NCI-H526 treated with DMSO at 0.1 percent for 48 hours (cell line): ENCODE results near the gene KIAA0232.
"Not testable (repeated sequence)": the region's sequence is repeated elsewhere in the genome, so short reads cannot be mapped to it uniquely, and the experiment has no call there.

ENCODE experiments used
- DNase-seq: peaks from one replicate; lab custom pipeline; 2025; lab: John Stamatoyannopoulos, UW

Gene KIAA0232

GRCh38 chr4:6905516-6906445 is 123.3 kb downstream of the KIAA0232 start:
- DNase-seq = no peak

- DNase-seq = not testable (repeated sequence)
Observed at GRCh38 chr4:6906486-6906885, 124.0 kb downstream of the KIAA0232 start.

DNA sequence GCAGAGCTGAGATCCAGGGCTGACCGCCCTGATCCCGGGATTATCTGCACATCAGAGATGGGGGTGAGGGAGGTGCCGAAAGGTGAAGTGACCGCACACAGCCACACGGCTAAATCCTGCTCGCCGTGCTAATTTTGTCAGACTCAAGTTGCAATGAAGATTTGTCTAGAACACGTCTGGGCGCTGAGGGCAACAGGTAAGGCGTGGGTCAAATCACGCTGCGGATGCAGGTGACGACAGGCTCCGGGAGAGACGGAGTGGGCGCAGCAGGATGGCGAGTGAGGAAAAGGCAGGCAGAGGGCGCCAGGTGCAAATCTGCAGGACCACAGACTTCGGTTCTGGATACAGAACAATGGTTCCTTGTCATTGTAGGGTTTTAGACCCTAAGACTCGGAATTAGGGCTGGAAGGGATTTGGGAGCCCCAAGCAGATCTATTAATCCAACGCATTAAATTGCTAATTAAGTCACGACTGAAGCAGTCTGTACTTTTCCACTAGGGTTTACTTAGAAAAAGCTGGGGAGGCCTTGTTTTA is 125.2 kb downstream of the KIAA0232 start:
- peak; percentile 59 for DNase-seq

GRCh38 chr4:6908432-6909112 is 126.0 kb downstream of the KIAA0232 start:
- DNase-seq = no peak

- peak; percentile 67 for DNase-seq
Observed at GRCh38 chr4:6909113-6909969, 126.8 kb downstream of the KIAA0232 start, which contains the start of gene TBC1D14. TSS of gene TBC1D14 (plus strand) at chr4:6909826. CDS start at chr4:6923390, 13,564 bp downstream.

DNA sequence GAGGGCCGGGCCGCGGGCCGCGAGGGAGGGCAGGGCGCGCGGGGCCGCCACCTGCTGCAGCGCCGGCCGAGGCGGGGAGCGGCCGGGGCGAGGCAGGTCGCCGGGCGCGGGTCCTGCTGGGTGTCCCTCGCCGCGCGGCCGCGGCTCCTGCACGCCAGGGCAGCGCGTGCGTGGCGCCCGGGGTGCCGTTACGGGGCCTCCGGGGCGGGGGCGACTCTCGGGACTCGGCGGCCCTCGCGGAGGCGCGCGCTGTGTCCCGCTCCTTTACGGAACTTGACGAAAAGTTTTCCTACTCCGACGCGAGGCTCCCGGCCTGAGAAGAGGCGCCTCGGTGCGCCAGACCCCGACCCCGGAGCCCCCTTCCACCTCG is 127.4 kb downstream of the KIAA0232 start:
- DNase-seq = no peak

- peak; percentile 22 for DNase-seq
Observed at GRCh38 chr4:6910340-6910959, 127.9 kb downstream of the KIAA0232 start.

DNA sequence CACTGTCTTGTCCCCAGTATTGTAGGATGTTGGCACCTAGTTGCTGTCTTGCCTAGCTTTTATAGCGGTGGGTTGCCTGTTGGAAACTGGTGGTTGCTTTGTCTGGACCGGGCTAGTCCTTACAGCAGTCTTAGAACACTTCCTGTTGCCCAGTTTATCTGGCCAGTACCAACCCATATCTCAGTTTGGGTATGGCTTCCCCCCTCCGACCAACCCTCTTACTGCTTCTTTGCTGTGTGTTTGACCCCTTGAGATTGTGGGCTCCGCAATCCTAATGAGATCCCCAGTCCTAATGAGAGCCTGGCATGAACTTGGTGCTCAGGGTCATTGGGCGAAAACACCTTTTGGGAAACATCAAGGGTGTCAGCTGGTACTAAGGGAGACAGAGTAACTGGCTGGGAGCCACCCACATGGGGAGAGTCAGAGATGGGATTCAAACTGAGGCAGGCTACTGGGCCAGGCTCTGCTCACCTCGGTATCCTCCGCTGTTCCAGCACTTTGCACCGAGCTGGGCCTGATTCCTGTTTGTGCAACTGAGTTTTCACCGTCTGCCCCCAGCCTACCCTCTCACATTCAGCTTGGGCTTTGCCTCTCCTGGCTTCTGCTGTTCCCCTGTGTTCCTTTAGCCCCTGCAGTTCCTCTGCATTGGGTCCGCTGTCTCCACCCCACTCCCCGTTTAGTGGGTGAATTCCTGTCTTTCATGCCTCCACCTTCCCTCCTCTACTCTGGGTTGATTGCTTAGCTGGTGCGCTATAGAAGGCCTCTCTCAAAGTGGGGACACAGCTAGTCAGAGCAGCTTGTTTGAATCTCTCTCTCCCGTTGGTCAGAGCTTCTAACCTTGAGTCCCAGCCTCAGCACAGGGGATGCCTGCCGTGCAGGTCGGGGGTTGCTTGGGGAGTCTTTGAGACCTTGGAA is 128.7 kb downstream of the KIAA0232 start:
- no peak for DNase-seq

DNA sequence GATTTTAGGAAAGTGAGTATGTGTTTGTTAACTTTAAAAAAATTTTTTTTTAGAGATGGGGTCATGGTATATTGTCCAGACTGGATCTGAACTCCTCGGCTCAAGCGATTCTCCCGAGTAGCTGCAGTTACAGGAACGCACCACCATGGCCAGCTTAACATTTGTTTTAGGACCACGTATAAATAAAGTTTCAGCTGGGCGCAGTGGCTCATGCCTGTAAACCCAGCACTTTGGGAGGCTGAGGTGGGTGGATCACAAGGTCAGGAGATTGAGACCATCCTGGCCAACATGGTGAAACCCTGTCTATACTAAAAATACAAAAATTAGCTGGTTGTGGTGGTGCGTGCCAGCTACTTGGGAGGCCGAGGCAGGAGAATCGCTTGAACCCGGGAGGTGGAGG is 129.4 kb downstream of the KIAA0232 start:
- not testable (repeated sequence) for DNase-seq

- no peak for DNase-seq
Observed at GRCh38 chr4:6912441-6912840, 129.9 kb downstream of the KIAA0232 start.

GRCh38 chr4:6913350-6913905 is 130.9 kb downstream of the KIAA0232 start:
- DNase-seq = no peak

- no peak for DNase-seq
Observed at GRCh38 chr4:6914448-6914847, 131.9 kb downstream of the KIAA0232 start.

GRCh38 chr4:6915041-6916005 is 132.8 kb downstream of the KIAA0232 start:
- no peak for DNase-seq

DNA sequence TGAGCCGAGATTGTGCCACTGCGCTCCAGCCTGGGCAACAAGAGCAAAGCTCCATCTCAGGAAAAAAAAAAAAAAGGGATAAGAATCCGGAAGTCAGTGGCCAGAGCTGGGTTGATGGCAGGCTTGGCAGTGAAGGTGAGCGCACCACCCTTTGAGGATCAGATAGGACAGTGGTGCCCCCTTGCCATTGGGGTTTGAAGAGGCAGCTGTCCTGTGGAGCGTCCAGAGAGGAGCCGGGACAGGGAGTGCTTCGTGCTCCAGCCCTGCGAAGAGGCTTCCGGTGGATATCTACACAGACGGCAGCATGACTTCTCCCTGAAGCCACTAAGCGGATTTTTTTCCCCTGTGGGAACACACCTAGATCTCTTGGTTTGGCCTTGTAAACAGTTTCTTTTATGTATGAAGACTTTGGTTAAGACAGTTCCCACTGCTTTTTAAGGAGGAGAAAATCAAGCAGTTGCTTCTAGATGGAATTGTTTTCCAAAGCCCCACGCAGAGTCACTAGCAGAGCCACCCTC is 133.6 kb downstream of the KIAA0232 start:
- no peak for DNase-seq

DNA sequence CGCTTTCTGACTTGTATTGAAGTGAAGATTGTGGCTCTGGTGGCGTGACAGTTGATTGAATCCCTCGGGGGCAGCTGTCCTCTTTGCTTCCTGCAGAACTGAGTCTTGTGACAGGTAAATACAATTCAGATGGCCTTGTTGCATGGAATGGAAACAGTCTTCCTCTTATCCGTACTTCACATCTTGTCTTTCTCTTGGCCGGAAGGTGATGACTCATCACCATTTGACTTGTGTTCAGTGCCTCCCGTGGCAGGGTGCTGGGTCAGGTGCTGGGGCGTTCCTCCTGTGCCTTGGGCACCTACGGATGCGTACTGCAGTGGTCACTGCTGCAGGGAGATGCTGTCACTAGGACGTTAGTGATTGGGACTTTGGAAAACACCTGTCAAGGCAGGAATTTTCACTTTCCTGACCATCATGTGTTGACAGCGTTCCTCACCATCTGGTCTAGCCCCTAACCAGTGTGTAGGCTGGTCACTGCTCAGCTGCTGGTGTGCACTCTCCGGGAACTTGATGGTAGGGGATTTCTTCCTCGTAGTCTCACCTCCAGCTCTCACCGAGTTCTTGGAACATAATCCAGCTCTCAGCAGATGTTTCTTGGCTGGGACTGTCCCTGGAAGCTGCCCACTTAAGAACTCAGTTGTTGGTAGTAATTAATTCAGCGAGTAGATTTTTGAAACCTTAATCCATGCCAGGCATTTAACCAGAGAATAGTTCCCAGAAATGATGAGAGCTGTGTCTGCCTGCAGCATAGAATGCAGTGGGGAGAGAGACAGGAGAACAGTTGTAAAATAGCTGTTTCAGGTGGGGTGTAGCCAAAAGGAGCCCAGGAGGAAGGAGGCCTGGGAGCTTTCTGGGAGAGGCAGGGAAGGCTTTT is 134.3 kb downstream of the KIAA0232 start:
- DNase-seq = no peak

DNA sequence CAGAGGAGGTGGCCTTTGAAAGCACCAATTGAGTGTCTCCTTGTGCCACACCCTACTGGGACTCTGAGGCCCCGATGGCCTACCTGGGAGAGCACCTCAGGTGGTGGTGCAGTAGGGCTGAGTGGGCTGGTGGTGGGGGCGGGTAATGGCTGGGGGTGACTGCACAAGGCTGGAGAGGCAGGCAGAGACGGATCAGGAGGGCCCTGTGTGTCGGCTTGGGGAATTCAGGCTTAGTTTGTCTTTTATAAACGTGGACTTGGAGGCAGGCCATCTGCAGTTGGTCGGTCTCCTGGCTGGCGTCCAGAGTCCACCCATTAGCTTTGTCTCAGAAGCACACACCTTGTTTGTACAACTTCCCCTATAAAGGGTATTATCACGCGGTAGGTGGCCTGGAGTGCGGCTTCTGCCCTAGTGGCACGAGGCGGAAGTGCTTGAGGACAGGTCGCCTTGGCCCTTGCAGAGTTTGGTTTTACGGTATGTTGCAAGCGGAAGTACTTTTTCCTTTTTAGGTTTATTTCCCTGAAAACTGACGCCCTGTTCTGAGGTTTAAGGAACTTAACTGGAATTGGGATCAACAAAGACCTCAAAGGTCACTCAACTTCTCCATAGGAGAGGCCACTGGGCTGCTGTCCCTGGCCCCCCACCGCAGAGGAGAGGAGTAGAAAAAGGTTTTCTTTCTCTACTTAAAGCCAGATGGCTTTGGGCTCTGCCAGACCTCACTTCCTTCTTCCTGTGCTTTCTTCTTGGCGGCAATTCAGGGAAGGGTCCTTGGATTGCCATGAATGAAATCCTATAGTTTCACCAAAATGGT is 135.1 kb downstream of the KIAA0232 start:
- DNase-seq = no peak

DNA sequence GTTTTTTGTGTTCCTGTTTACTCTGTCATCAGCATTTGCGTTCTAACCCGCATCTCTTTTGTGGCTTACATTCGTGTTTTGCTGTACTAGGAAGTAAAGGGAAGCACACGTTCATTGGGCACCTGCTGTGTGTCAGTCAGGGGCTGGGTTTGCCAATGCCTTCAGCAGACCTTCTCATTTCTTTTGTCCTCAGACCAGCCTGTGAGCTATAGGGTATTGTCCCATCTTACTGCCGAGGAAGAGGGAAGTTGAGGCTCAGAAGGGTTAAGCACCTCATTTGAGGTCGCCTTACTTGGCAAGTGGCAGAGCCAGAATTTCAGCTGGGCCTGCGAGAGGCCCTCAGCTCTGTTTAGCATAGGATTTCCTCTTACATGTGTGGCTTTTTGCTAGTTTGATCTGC is 135.8 kb downstream of the KIAA0232 start:
- DNase-seq = no peak
